AG04450 (cell line): Measurements from ENCODE around the gene GJD3. TPM values are rescaled to one million over a fixed set of nuclear protein-coding genes. Genes with fewer than 3 reads are reported as not detected.

Experiments used
- CTCF ChIA-PET: fragments of 300-600, 350-600 bp; formaldehyde crosslinking; extraction: SDS; loops from one replicate; lab custom pipeline; 2022; ENCODE audit warnings: antibody characterized with exemption, inconsistent platforms; lab: Charles Lee
- POLR2A ChIA-PET: fragments of 350-600 bp; formaldehyde crosslinking; extraction: SDS; loops from one replicate; lab custom pipeline; 2021; ENCODE audit warnings: antibody characterized with exemption, inconsistent platforms; lab: Yijun Ruan, JAX
- DNase-seq: peaks from one replicate; pipeline ENCODE4 v3.0.0-alpha.2; 2011; ENCODE audit warnings: low read depth, low spot score
- H3K27ac ChIP-seq: one replicate; pipeline ENCODE4 v1.5.1; 2012; ENCODE audit warnings: low read depth, low read length, control low read depth
- H3K27me3 ChIP-seq: one replicate; pipeline ENCODE4 v1.6.0; 2012; ENCODE audit warnings: low read length; ENCODE audit not compliant: control insufficient read depth, insufficient read depth
- H3K4me3 ChIP-seq: 2 replicates; pipeline ENCODE4 v1.5.1; 2011; ENCODE audit warnings: mild to moderate bottlenecking, low read depth, low read length, control low read depth
- H3K9me3 ChIP-seq: 2 replicates; pipeline ENCODE4 v1.5.1; 2012; ENCODE audit warnings: low read length; ENCODE audit not compliant: control insufficient read depth, insufficient read depth
- polyA plus RNA-seq: library from polyadenylated mRNA; depleted of rRNA; stranded (reverse); fragments of >200 nt; gene quantifications from 2 replicates; pipeline ENCODE4 v1.2.3, GENCODE V29; 2011; rRNA removed
- small RNA-seq: library from RNA; depleted of rRNA; stranded (forward); fragments of <200 nt; gene quantifications from one replicate; pipeline ENCODE3, GENCODE V24; 2012; ENCODE audit warnings: low read depth; ENCODE audit not compliant: insufficient read length
- TF ChIP-seq, protein P1 (sequence below): IDR thresholded peaks from 2 replicates; pipeline ENCODE4 v1.5.1; 2011; ENCODE audit warnings: low read depth, low read length, control low read depth, inconsistent platforms

The GJD3 gene
- polyA plus RNA-seq, 1 experiment, result 0.41 TPM

GRCh38 chr17:40315206-40315605 is 49.3 kb downstream of the GJD3 start:
- TF ChIP-seq, protein P1, sequence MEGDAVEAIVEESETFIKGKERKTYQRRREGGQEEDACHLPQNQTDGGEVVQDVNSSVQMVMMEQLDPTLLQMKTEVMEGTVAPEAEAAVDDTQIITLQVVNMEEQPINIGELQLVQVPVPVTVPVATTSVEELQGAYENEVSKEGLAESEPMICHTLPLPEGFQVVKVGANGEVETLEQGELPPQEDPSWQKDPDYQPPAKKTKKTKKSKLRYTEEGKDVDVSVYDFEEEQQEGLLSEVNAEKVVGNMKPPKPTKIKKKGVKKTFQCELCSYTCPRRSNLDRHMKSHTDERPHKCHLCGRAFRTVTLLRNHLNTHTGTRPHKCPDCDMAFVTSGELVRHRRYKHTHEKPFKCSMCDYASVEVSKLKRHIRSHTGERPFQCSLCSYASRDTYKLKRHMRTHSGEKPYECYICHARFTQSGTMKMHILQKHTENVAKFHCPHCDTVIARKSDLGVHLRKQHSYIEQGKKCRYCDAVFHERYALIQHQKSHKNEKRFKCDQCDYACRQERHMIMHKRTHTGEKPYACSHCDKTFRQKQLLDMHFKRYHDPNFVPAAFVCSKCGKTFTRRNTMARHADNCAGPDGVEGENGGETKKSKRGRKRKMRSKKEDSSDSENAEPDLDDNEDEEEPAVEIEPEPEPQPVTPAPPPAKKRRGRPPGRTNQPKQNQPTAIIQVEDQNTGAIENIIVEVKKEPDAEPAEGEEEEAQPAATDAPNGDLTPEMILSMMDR, result no peak
- H3K27me3 ChIP-seq, result no peaks in the 10 kb centered on the region
- POLR2A ChIA-PET, result no interaction called here

DNA sequence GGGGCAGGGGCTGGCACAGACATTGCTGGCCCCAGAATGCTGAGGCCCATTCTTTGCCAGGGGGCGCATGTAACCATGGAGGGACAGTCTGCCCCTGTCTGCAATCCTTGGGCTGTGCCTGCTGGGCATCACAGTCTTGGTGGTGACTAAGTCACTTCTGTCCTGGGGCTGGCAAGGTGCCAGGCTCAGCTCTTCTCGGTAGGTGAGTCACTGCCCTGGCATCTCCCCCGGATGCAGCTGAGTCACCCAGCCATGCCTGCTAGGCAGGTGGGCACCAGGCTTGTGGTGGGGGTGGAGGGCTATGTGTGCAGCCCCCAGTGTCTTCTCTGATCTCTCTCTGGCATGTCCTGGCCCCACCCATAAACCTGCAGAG is 50.0 kb downstream of the GJD3 start:
- ChIA-PET CTCF (interaction anchor here (0.6 to 4.7 kb wide), 2 partner anchors 11 to 32 kb away, joined by 5 to 99 read pairs; no protein-coding TSS in a partner anchor), POLR2A (interaction anchor here (0.5 to 0.9 kb wide), 2 partner anchors 11 to 161 kb away, joined by 4 to 8 read pairs; no protein-coding TSS in a partner anchor)
- DNase-seq, result peak; percentile 68
- Histone ChIP-seq H3K27ac (peak overlapping the region; percentile 21), H3K27me3 (no peaks in the 10 kb centered on the region), H3K9me3 (peaks cover 2% of the 10 kb centered on the region; the same call in 1 of the 2 replicates), H3K4me3 (no peak overlapping the region)
- TF ChIP-seq, protein P1, result no peak

More at GRCh38 chr17:40315206-40315605, 49.3 kb downstream of the GJD3 start:
- peaks cover 2% of the 10 kb centered on the region; the same call in 1 of the 2 replicates for H3K9me3 ChIP-seq
- CTCF ChIA-PET, result interaction anchor here (4.7 kb wide), 1 partner anchor 12 kb away, joined by 99 read pairs; no protein-coding TSS in a partner anchor
- no peak overlapping the region for H3K4me3 ChIP-seq
- H3K27ac ChIP-seq, result no peak overlapping the region
- no peak for DNase-seq

- Histone ChIP-seq H3K4me3 (no peak overlapping the region), H3K9me3 (peaks cover 2% of the 10 kb centered on the region; the same call in 1 of the 2 replicates), H3K27me3 (no peaks in the 10 kb centered on the region), H3K27ac (peak overlapping the region; percentile 21)
- POLR2A ChIA-PET, result interaction anchor here (0.5 to 0.9 kb wide), 2 partner anchors 10 to 162 kb away, joined by 4 to 8 read pairs; no protein-coding TSS in a partner anchor
- TF ChIP-seq, protein P1, result no peak
- no peak for DNase-seq
- CTCF ChIA-PET, result interaction anchor here (0.6 to 4.7 kb wide), 2 partner anchors 10 to 31 kb away, joined by 5 to 99 read pairs; no protein-coding TSS in a partner anchor
These were observed 50.6 kb downstream of the GJD3 start for GRCh38 chr17:40313668-40314583.

Small RNA genes within 50 kb of the gene (small RNA-seq; reads per million reads assigned to genes)
- gene RF00019, result not detected
- not detected for gene RNA5SP441

Other genes starting within 250 kb of the GJD3 start
- gene MSL1, start 242.8 kb downstream of the GJD3 start, polyA plus RNA-seq, result 69.8 and 92.2 TPM in 2 replicates
- 40.1 and 46.9 TPM in 2 replicates for gene CASC3, start 224.2 kb downstream of the GJD3 start, polyA plus RNA-seq
- gene RAPGEFL1, start 187.3 kb downstream of the GJD3 start, polyA plus RNA-seq, result 2.9 and 3.0 TPM in 2 replicates
- gene WIPF2, start 145.4 kb downstream of the GJD3 start, polyA plus RNA-seq, result 8.1 and 8.6 TPM in 2 replicates
- 8.6 and 9.1 TPM in 2 replicates for gene CDC6, start 76.9 kb downstream of the GJD3 start, polyA plus RNA-seq
- 4.9 and 7.5 TPM in 2 replicates for gene RARA, start 55.6 kb downstream of the GJD3 start, polyA plus RNA-seq
- 28.2 and 53.5 TPM in 2 replicates for gene TOP2A, start 53.2 kb upstream of the GJD3 start, polyA plus RNA-seq
- 1,026 and 1,343 TPM in 2 replicates for gene IGFBP4, start 78.7 kb upstream of the GJD3 start, polyA plus RNA-seq
- gene TNS4, start 136.9 kb upstream of the GJD3 start, polyA plus RNA-seq, result 0.07 and 0.10 TPM in 2 replicates
- 0.12 and 0.22 TPM in 2 replicates for gene CCR7, start 200.7 kb upstream of the GJD3 start, polyA plus RNA-seq